Activated CD4-positive, alpha-beta T cell treated with anti-CD3 and anti-CD28 coated beads for 1 hour (primary cell): ENCODE measurements around the gene BCL2L14.

ENCODE experiments used
- DNase-seq: peaks from one replicate; pipeline ENCODE4 v3.0.0-alpha.2; 2020

BCL2L14 gene

GRCh38 chr12:12070674-12071656 lies at the start of gene BCL2L14:
Gene BCL2L14 (plus strand): TSS chr12:12070939. CDS start chr12:12079306, 8,367 bp downstream.
- no peak for DNase-seq

- DNase-seq: no peak
These were observed 48.3 kb upstream of the BCL2L14 start for GRCh38 chr12:12022306-12022936.

- DNase-seq: no peak
These were observed 47.3 kb upstream of the BCL2L14 start for GRCh38 chr12:12023456-12023855.

GRCh38 chr12:12024911-12025682 lies 45.6 kb upstream of the BCL2L14 start:
- DNase-seq: no peak

GRCh38 chr12:12025799-12026386 lies 44.8 kb upstream of the BCL2L14 start:
- DNase-seq: no peak

- DNase-seq: no peak
These were observed 41.9 kb upstream of the BCL2L14 start for GRCh38 chr12:12028668-12029402.

GRCh38 chr12:12029653-12030052 lies 41.1 kb upstream of the BCL2L14 start:
- no peak for DNase-seq

GRCh38 chr12:12032260-12032791 lies 38.4 kb upstream of the BCL2L14 start:
- DNase-seq: no peak

- DNase-seq: peak; percentile 57
These were observed 37.6 kb upstream of the BCL2L14 start for GRCh38 chr12:12032851-12033797.

GRCh38 chr12:12033824-12034223 lies 36.9 kb upstream of the BCL2L14 start:
- no peak for DNase-seq

- DNase-seq: no peak
These were observed 36.4 kb upstream of the BCL2L14 start for GRCh38 chr12:12034344-12034743.

- no peak for DNase-seq
These were observed 35.5 kb upstream of the BCL2L14 start for GRCh38 chr12:12035229-12035628.

GRCh38 chr12:12036901-12037300 lies 33.8 kb upstream of the BCL2L14 start:
- DNase-seq: no peak

- DNase-seq: no peak
These were observed 30.8 kb upstream of the BCL2L14 start for GRCh38 chr12:12039897-12040296.

GRCh38 chr12:12046401-12046800 lies 24.3 kb upstream of the BCL2L14 start:
- no peak for DNase-seq

- no peak for DNase-seq
These were observed 23.1 kb upstream of the BCL2L14 start for GRCh38 chr12:12047682-12048081.

GRCh38 chr12:12048266-12048665 lies 22.5 kb upstream of the BCL2L14 start:
- DNase-seq: no peak

- no peak for DNase-seq
These were observed 22.0 kb upstream of the BCL2L14 start for GRCh38 chr12:12048714-12049113.

GRCh38 chr12:12051668-12052067 lies 19.1 kb upstream of the BCL2L14 start:
- no peak for DNase-seq

- DNase-seq: no peak
These were observed 15.7 kb upstream of the BCL2L14 start for GRCh38 chr12:12054993-12055392.

GRCh38 chr12:12056951-12057350 lies 13.8 kb upstream of the BCL2L14 start:
- DNase-seq: no peak
